SKM-1 (cell line): Measurements from ENCODE around the gene ANKS4B.
"Not testable (repeated sequence)": the region's sequence is repeated elsewhere in the genome, so short reads cannot be mapped to it uniquely, and the experiment has no call there.

Source experiments
- DNase-seq: peaks from one replicate; lab custom pipeline; 2025; ENCODE audit not compliant: unreplicated experiment; lab: John Stamatoyannopoulos, UW

The ANKS4B gene

DNA sequence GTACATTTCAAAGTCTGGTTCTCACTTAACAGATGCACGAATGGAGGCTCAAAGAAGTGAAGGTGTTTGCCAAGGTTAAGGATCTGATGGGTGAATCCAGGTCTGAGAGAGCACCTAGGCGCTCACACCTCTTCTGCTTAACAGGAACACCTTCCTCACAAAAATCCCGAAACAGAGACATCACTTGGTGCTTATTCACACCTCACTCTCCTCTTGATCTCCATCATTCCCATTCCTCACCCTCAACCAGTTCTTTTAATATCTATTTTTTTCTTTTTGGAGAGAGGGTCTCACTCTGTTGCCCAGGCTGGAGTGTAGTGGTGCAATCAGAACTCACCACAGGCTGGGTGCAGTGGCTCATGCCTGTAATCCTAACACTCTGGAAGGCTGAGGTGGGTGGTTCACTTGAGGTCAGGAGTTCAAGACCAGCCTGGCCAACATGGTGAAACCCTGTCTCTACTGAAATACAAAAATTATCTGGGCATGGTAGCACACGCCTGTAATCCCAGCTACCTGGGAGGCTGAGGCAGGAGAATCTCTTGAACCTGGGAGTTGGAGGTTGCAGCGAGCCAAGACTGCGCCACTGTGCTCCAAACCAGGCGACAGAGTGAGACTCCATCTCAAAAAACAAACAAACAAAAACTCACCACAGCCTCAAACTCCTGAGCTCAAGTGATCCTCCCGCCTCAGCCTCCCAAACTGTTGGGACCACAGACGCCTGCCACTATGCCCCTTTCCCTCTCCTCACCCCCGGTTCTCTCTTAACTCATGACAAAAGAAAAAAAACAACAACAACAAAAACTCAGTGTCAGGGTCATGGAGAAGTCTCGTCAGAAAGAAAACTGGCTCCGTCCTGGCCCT, 29.5 kb downstream of the ANKS4B start:
- DNase-seq: no peak

GRCh38 chr16:21263640-21264570, 30.4 kb downstream of the ANKS4B start:
- no peak for DNase-seq

GRCh38 chr16:21264571-21265036, 31.1 kb downstream of the ANKS4B start:
- DNase-seq: no peak

- no peak for DNase-seq
Measured at GRCh38 chr16:21265104-21265837, 31.8 kb downstream of the ANKS4B start.

- DNase-seq: no peak
Measured at GRCh38 chr16:21267298-21267697, 33.8 kb downstream of the ANKS4B start.

- no peak for DNase-seq
Measured at GRCh38 chr16:21268236-21268635, 34.7 kb downstream of the ANKS4B start.

GRCh38 chr16:21272253-21272652, 38.8 kb downstream of the ANKS4B start:
- no peak for DNase-seq

- not testable (repeated sequence) for DNase-seq
Measured at GRCh38 chr16:21272763-21273162, 39.3 kb downstream of the ANKS4B start.

GRCh38 chr16:21274172-21274726, 40.8 kb downstream of the ANKS4B start:
- DNase-seq: no peak

DNA sequence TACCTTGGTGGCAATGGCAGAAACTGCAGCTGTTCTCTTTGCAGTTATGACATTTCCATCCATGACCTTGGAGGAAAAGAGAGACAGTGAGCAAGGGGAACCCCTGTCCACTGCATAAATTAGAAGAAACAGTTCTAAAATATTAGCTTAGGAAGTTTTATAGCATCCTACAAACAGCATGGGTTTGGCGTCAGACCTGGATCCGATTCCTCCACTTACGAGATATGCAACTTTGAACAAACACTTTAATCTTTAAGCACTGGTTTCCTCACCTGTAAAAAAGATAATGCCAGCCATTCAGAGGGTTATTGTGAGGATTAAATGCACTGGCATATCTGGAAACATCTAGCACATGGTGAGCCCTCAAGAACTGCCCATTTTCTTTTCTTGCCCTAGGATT, 42.0 kb downstream of the ANKS4B start:
- no peak for DNase-seq

GRCh38 chr16:21276090-21276489, 42.6 kb downstream of the ANKS4B start:
- DNase-seq: no peak

DNA sequence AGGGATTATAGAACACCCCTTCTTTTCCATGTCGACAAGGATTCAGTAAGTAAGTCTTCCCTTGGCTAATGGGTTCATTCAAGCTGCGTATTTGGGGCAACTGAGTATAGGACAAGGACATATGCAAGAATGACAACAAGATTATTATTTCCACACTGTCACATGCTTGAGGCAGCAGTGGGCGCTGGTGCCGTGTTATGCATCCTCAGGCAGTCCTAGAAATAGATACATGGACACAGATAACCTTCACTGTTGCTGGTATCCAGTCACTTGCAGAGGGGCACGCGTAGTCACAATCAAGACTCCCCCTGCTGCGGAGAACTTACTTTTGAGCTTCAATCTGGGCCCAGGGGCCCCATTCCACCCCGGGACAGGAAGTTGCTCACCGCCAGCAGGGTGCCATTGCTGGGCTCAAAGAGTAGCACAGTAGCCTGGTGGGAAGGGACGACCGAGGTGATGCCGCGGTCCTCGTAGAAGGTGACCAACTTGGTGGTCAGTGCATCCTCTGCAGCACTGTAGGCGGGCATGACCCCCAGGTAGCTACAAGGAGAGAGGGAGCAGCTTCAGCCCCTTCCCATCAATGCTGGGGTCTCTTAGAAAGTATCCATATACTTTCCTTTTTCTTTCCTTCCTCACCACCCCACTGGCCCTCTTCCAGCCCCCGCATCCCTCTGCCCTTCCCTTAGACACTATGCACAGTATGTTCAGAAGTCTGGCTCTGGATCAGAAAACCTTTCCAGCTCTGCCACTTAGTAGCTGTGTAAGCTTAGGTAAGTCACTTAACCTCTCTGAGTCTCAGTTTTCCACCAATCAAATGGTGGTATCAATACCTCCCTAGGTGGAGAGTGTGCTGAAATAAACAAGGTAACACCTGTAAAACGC, 43.8 kb downstream of the ANKS4B start:
- no peak for DNase-seq

DNA sequence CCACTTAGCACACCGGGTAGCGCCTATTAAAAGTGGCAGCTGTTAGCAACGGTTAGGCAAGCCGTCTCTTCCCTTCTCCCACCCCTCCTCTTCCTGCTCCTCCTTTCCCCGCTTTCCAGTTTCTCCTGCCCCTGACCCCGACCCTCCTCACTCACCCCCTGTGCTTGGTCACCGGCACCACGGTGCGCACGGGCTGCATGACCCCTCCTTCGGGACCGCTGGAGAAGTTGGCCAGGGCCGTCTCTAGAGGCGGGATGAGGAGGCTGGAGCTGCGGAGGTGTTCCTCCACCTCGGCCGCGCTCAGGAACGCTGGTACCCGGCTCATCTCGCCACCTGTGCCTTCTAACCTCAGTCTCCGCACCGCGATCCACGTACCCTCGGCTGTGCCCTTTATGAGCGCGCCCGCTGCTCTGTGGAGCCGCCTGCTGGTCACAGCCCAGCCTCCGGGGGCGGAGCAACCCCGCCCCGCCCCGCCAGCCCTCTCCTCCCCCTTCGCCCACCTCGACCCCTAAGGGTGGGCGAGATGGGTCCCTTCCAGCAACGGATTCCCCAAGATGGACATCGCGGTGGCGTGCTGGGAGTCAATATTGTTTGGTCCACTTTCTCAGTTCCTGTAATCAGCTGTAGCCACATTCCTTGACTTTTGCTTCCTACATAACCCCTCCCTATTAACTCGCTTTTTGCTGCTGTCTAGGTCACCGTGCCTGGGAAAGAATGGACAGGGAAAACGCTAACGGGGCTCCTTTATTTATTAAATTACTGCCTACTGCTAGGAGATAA, 44.6 kb downstream of the ANKS4B start, which contains the start of gene CRYM:
Gene CRYM, minus strand, starts transcription at position 364 of the 780 bp plus-strand sequence. Its CDS starts 39 bp downstream, at position 325.
- DNase-seq: no peak

DNA sequence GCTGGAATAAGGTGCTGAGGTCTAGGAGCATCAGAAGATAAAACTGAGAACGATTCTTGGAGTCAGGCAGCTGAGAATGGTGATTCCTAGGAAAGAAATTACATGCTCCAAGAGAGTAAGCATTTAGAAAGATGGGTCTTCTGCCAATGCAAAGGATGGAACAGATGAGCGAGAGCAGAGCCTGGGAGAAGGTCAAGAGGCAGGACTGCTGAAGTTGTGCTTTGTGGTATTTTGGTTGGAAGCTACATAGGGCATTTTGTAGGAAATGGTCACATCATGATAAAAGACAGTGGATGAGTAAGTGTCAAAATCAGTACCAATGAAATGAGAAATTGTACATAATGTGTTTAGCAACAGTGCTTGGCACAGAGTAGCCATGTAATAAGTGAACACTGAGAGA, 46.0 kb downstream of the ANKS4B start:
- DNase-seq: no peak

DNA sequence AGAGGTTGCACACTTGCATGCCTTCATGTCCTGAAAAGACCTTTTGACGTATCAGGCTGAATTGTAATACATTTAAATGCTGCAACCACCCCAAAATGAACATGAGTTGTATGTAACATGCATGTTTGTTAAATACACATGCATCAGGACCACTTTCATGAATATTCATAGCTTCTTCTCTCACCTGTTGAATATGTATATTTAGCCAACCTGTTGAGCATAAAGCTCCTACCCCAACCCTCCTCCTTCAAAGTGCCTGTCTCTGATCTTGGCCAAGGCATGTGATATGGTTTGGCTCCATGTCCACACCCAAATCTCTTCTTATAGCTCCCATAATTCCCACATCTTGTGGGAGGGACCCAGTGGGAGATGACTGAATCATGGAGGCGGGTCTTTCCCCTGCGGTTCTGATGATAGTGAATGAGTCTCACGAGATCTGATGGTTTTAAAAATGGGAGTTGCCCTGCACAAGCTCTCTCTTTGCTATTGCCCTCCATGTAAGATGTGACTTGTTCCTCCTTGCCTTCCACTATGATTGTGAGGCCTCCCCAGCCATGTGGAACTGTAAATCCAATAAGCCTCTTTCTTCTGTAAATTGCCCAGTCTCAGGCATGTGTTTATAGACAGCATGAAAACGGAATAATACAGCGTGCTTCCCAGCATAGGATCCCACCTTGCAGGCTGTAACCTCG, 48.3 kb downstream of the ANKS4B start:
- DNase-seq: no peak

- DNase-seq: no peak
Measured at GRCh38 chr16:21283521-21284289, 50.2 kb downstream of the ANKS4B start.

GRCh38 chr16:21284414-21284813, 50.9 kb downstream of the ANKS4B start:
- no peak for DNase-seq

DNA sequence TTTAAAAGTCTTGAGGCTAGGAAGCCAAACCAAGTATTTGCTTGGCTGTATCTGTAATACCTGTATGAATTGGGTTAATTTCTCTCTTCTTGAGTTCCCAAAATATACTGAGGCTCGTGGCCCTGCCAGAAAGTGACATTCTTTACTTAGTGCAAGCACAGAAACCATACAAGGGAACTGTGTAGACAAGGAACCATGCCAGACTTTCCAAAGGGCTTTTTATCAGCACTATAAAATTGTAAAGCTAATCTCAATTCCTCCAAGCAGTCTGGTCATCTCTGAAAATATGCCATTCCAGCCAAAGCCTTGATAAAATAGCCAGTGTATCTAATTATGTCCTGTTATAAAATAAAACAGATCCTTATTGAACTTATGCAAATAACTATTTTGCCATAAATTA, 51.8 kb downstream of the ANKS4B start:
- no peak for DNase-seq
